Trophoblast cell (in vitro differentiated cells and primary cell): ENCODE results near the gene TPK1.

Experiments
- DNase-seq, 2 donors: peaks; one replicate each; pipeline ENCODE4 v3.0.0-alpha.2; 2016
- H2AFZ ChIP-seq: 2 replicates; pipeline ENCODE4 v1.6.1; 2013; ENCODE audit warnings: low read length, moderate library complexity, mild to moderate bottlenecking; ENCODE audit not compliant: insufficient read depth, poor library complexity
- H2AK5ac ChIP-seq: 2 replicates; pipeline ENCODE4 v1.6.1; 2013; ENCODE audit warnings: mild to moderate bottlenecking, low read length
- H2BK120ac ChIP-seq: 2 replicates; pipeline ENCODE4 v1.6.1; 2013; ENCODE audit warnings: low read length, mild to moderate bottlenecking, moderate library complexity; ENCODE audit not compliant: insufficient read depth, poor library complexity
- H2BK12ac ChIP-seq: 2 replicates; pipeline ENCODE4 v1.6.1; 2013; ENCODE audit warnings: mild to moderate bottlenecking, low read length, moderate library complexity
- H2BK5ac ChIP-seq: 2 replicates; pipeline ENCODE4 v1.6.1; 2013; ENCODE audit warnings: low read length, low read depth, moderate library complexity, mild to moderate bottlenecking; ENCODE audit not compliant: poor library complexity
- H3K14ac ChIP-seq: 2 replicates; pipeline ENCODE4 v1.6.1; 2013; ENCODE audit warnings: mild to moderate bottlenecking, low read length
- H3K18ac ChIP-seq: 2 replicates; pipeline ENCODE4 v1.6.1; 2013; ENCODE audit warnings: mild to moderate bottlenecking, low read length
- H3K23ac ChIP-seq: 2 replicates; pipeline ENCODE4 v1.6.1; 2013; ENCODE audit warnings: low read length
- H3K27ac ChIP-seq: 2 replicates; pipeline ENCODE4 v1.5.1; 2013; ENCODE audit warnings: low read depth, mild to moderate bottlenecking, inconsistent platforms, low read length, moderate library complexity
- H3K27me3 ChIP-seq: 2 replicates; pipeline ENCODE4 v1.6.1; 2013; ENCODE audit warnings: inconsistent platforms, mild to moderate bottlenecking, low read length, moderate library complexity; ENCODE audit not compliant: insufficient read depth
- H3K36me3 ChIP-seq, 2 experiments: 1 replicate in 1 of 2; 2 replicates in 1 of 2; pipeline ENCODE4 v1.6.1; 2013; ENCODE audit warnings: low read length in 2 of 2, mild to moderate bottlenecking in 2 of 2, moderate library complexity in 1 of 2; ENCODE audit not compliant: insufficient read depth in 2 of 2, control insufficient read depth in 1 of 2
- H3K4ac ChIP-seq: 2 replicates; pipeline ENCODE4 v1.6.1; 2013; ENCODE audit warnings: low read depth, mild to moderate bottlenecking, low read length, moderate library complexity
- H3K4me1 ChIP-seq, 2 experiments: 1 replicate in 1 of 2; 2 replicates in 1 of 2; pipeline ENCODE4 v1.6.1; 2013; ENCODE audit warnings: low read length in 2 of 2, mild to moderate bottlenecking in 2 of 2, moderate library complexity in 1 of 2; ENCODE audit not compliant: insufficient read depth in 2 of 2, control insufficient read depth in 1 of 2
- H3K4me2 ChIP-seq: 2 replicates; pipeline ENCODE4 v1.6.1; 2013; ENCODE audit warnings: inconsistent platforms, mild to moderate bottlenecking, low read length, moderate library complexity
- H3K4me3 ChIP-seq: 2 replicates; pipeline ENCODE4 v1.5.1; 2013; ENCODE audit warnings: mild to moderate bottlenecking, low read depth, low read length, inconsistent platforms
- H3K79me1 ChIP-seq: one replicate; pipeline ENCODE4 v1.6.1; 2013; ENCODE audit warnings: low read length
- H3K79me2 ChIP-seq: 2 replicates; pipeline ENCODE4 v1.6.1; 2013; ENCODE audit warnings: low read length, mild to moderate bottlenecking; ENCODE audit not compliant: control insufficient read depth, insufficient read depth, poor library complexity
- H3K9ac ChIP-seq: 2 replicates; pipeline ENCODE4 v1.6.1; 2013; ENCODE audit warnings: mild to moderate bottlenecking, low read length
- H3K9me3 ChIP-seq: 2 replicates; pipeline ENCODE4 v1.6.1; 2013; ENCODE audit warnings: low read depth, mild to moderate bottlenecking, control low read depth, inconsistent platforms, low read length; ENCODE audit not compliant: insufficient read depth
- H4K12ac ChIP-seq: 2 replicates; pipeline ENCODE4 v1.6.1; 2013; ENCODE audit warnings: low read depth, mild to moderate bottlenecking, low read length, moderate library complexity
- H4K8ac ChIP-seq: 2 replicates; pipeline ENCODE4 v1.6.1; 2013; ENCODE audit warnings: low read depth, mild to moderate bottlenecking, low read length, moderate library complexity
- H4K91ac ChIP-seq: one replicate; pipeline ENCODE4 v1.6.1; 2013; ENCODE audit warnings: low read depth, mild to moderate bottlenecking, low read length, moderate library complexity
- WGBS: extraction: QIAGEN DNeasy Blood & Tissue Kit; methylation state at CpG from one replicate; pipeline ENCODE4 v1.1.7; 2013; ENCODE audit warnings: missing lambda C conversion rate; ENCODE audit not compliant: insufficient read length, insufficient coverage; ENCODE audit errors: extremely low coverage; 5-methylcytosine and 5-hydroxymethylcytosine counted together

Gene TPK1

GRCh38 chr7:144606261-144606660 is 229.6 kb downstream of the TPK1 start:
- Histone ChIP-seq H2BK120ac (no peak overlapping the region), H2AK5ac (no peak overlapping the region), H3K4ac (no peak overlapping the region), H2BK5ac (no peak overlapping the region), H3K14ac (no peak overlapping the region), H4K12ac (no peak overlapping the region), H3K4me2 (no peak overlapping the region), H3K4me1 (no peaks in the 10 kb centered on the region), H2BK12ac (no peak overlapping the region), H3K27ac (no peak overlapping the region), H3K4me3 (no peak overlapping the region), H4K91ac (no peak overlapping the region), H2AFZ (no peak overlapping the region), H3K23ac (no peak overlapping the region), H3K27me3 (no peaks in the 10 kb centered on the region), H3K36me3 (no peaks in the 10 kb centered on the region), H3K79me1 (no peaks in the 10 kb centered on the region), H4K8ac (no peak overlapping the region), H3K18ac (no peak overlapping the region), H3K9ac (no peak overlapping the region), H3K9me3 (no peaks in the 10 kb centered on the region), H3K79me2 (no peaks in the 10 kb centered on the region)
- no peak for DNase-seq
- no CpG with 5 or more reads among the region's 3 CpGs for WGBS

GRCh38 chr7:144596953-144597352 is 238.9 kb downstream of the TPK1 start:
- no peak overlapping the region for H3K4me3 ChIP-seq
- H3K23ac ChIP-seq = no peak overlapping the region
- H3K27ac ChIP-seq = no peak overlapping the region
- no peaks in the 10 kb centered on the region for H3K79me1 ChIP-seq
- H3K4me1 ChIP-seq = no peaks in the 10 kb centered on the region
- no peak overlapping the region for H4K8ac ChIP-seq
- no peak overlapping the region for H3K14ac ChIP-seq
- H2AK5ac ChIP-seq = no peak overlapping the region
- H3K36me3 ChIP-seq = no peaks in the 10 kb centered on the region
- no peak overlapping the region for H3K4me2 ChIP-seq
- no peaks in the 10 kb centered on the region for H3K9me3 ChIP-seq
- H2BK5ac ChIP-seq = no peak overlapping the region
- WGBS = no CpG with 5 or more reads among the region's 4 CpGs
- H3K4ac ChIP-seq = no peak overlapping the region
- no peak for DNase-seq
- no peak overlapping the region for H4K91ac ChIP-seq
- no peaks in the 10 kb centered on the region for H3K79me2 ChIP-seq
- H2BK120ac ChIP-seq = no peak overlapping the region
- no peak overlapping the region for H4K12ac ChIP-seq
- no peak overlapping the region for H3K9ac ChIP-seq
- H3K27me3 ChIP-seq = no peaks in the 10 kb centered on the region
- H2BK12ac ChIP-seq = no peak overlapping the region
- no peak overlapping the region for H3K18ac ChIP-seq
- no peak overlapping the region for H2AFZ ChIP-seq

GRCh38 chr7:144594580-144594979 is 241.3 kb downstream of the TPK1 start:
- Histone ChIP-seq H3K23ac (no peak overlapping the region), H3K79me2 (no peaks in the 10 kb centered on the region), H3K79me1 (no peaks in the 10 kb centered on the region), H4K91ac (no peak overlapping the region), H3K4me2 (no peak overlapping the region), H3K9ac (no peak overlapping the region), H3K36me3 (no peaks in the 10 kb centered on the region), H4K8ac (no peak overlapping the region), H2AK5ac (no peak overlapping the region), H2BK120ac (no peak overlapping the region), H4K12ac (no peak overlapping the region), H3K18ac (no peak overlapping the region), H3K27ac (no peak overlapping the region), H3K4ac (no peak overlapping the region), H2BK5ac (no peak overlapping the region), H3K4me1 (no peaks in the 10 kb centered on the region), H3K9me3 (no peaks in the 10 kb centered on the region), H3K14ac (no peak overlapping the region), H2AFZ (no peak overlapping the region), H3K27me3 (no peaks in the 10 kb centered on the region), H3K4me3 (no peak overlapping the region), H2BK12ac (no peak overlapping the region)
- DNase-seq = no peak

GRCh38 chr7:144588559-144589051 is 247.2 kb downstream of the TPK1 start:
- H3K4me3 ChIP-seq = no peak overlapping the region

More at GRCh38 chr7:144588559-144589051, 247.2 kb downstream of the TPK1 start:
- no peaks in the 10 kb centered on the region for H3K79me1 ChIP-seq
- H3K27me3 ChIP-seq = no peaks in the 10 kb centered on the region
- no peaks in the 10 kb centered on the region for H3K4me1 ChIP-seq
- H4K12ac ChIP-seq = no peak overlapping the region
- no peak overlapping the region for H2BK12ac ChIP-seq
- DNase-seq = no peak
- no peak overlapping the region for H3K4me2 ChIP-seq
- no CpG with 5 or more reads among the region's 4 CpGs for WGBS
- no peaks in the 10 kb centered on the region for H3K79me2 ChIP-seq
- no peak overlapping the region for H4K91ac ChIP-seq
- H2BK5ac ChIP-seq = no peak overlapping the region
- no peak overlapping the region for H2AK5ac ChIP-seq
- H3K9me3 ChIP-seq = no peaks in the 10 kb centered on the region
- no peak overlapping the region for H3K18ac ChIP-seq
- H2BK120ac ChIP-seq = no peak overlapping the region
- no peak overlapping the region for H3K4ac ChIP-seq
- H3K36me3 ChIP-seq = no peaks in the 10 kb centered on the region
- H3K14ac ChIP-seq = no peak overlapping the region
- H4K8ac ChIP-seq = no peak overlapping the region
- H3K23ac ChIP-seq = no peak overlapping the region
- no peak overlapping the region for H2AFZ ChIP-seq
- no peak overlapping the region for H3K27ac ChIP-seq
- no peak overlapping the region for H3K9ac ChIP-seq
